CD4-positive, alpha-beta T cell treated with Interleukin-10 for 1 hour (primary cell): ENCODE data around the gene PGA4.
"Not testable (repeated sequence)": the region's sequence is repeated elsewhere in the genome, so short reads cannot be mapped to it uniquely, and the experiment has no call there.

Experiments
- DNase-seq: peaks from one replicate; pipeline ENCODE4 v3.0.0-alpha.2; 2020

PGA4 gene

GRCh38 chr11:61207636-61208310, 14.4 kb upstream of the PGA4 start:
- not testable (repeated sequence) for DNase-seq

DNA sequence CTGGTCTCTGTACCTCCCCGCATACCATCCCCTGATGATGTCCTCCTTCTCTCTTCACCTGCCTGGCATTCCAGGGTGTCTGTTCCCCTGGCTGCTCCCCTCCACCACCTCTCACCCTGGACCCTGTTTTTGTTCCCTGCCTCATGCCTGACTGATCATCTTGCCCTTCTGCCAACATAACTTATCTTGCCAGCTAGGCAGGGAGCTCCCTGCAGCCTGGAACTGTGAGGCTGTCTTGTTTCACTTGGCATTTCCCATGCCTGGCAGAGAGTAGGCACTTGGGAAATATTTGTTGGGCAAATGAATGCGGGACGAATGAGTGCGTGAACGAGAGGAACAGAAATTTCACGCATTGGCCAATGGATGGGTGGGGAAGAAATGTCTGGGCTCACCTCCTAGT, 11.5 kb upstream of the PGA4 start:
- DNase-seq: not testable (repeated sequence)

- DNase-seq: not testable (repeated sequence)
These were observed 10.7 kb upstream of the PGA4 start for GRCh38 chr11:61211327-61211952.

- not testable (repeated sequence) for DNase-seq
These were observed 9.9 kb upstream of the PGA4 start for GRCh38 chr11:61212202-61212601.

DNA sequence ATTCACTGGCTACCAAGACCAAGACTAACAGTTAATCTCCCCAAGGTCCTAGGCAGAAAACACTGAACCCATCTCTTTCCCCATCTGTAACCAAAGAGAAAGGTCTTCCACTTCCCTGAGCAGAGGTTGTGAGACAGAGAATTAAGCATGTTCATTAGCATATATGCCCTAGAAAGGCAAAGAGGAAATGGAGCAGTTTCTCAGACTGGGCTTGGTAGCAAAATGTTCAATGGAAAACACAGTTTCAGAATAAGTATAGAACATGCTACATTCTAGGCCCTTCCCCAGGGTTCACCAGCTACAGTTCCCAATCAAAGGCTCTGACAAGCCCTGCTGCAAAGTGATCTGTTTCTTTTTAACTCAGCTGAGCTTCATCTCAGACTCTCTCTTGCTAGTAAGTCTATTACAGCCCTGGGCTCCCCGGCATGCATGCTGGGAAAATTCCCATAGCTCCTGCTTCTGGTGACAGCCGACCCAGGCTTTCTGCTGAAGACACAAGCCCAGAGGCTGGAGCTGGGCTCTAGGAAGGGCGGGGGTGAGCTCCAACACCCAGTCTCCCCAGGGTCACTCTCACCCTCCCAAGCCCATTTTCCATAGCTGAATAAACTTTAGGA, 8.3 kb upstream of the PGA4 start:
- not testable (repeated sequence) for DNase-seq

- DNase-seq: not testable (repeated sequence)
These were observed 3.8 kb upstream of the PGA4 start for GRCh38 chr11:61218306-61218705.

- DNase-seq: not testable (repeated sequence)
These were observed 3.1 kb upstream of the PGA4 start for GRCh38 chr11:61219016-61219415.

- DNase-seq: not testable (repeated sequence)
These were observed 545 bp downstream of the PGA4 start for GRCh38 chr11:61222692-61223091.

- DNase-seq: not testable (repeated sequence)
These were observed 4.5 kb downstream of the PGA4 start for GRCh38 chr11:61226457-61227137.

DNA sequence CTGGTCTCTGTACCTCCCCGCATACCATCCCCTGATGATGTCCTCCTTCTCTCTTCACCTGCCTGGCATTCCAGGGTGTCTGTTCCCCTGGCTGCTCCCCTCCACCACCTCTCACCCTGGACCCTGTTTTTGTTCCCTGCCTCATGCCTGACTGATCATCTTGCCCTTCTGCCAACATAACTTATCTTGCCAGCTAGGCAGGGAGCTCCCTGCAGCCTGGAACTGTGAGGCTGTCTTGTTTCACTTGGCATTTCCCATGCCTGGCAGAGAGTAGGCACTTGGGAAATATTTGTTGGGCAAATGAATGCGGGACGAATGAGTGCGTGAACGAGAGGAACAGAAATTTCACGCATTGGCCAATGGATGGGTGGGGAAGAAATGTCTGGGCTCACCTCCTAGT, 7.3 kb downstream of the PGA4 start:
- DNase-seq: not testable (repeated sequence)

DNA sequence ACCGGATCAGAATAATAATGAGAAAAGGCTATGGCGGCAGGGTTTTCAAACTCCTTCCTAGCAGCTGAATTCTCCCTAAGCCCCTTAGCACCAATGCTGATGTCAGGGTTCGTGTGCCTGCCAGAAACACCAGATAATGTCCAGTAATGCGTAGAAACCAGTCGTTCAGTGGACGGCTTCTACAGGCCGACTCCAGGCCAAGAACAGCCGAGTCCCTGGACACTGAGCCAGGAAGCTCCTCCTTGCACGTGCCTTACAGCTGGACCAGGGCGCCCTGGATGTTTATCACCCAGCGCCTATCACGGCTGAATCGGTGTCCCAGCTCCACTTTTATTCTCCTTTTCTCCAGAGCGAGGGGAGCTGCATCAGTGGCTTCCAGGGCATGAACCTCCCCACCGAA, 8.9 kb downstream of the PGA4 start:
- DNase-seq: not testable (repeated sequence)

GRCh38 chr11:61231585-61231984, 9.4 kb downstream of the PGA4 start:
- DNase-seq: not testable (repeated sequence)

- DNase-seq: not testable (repeated sequence)
These were observed 10.5 kb downstream of the PGA4 start for GRCh38 chr11:61232548-61233145.

- not testable (repeated sequence) for DNase-seq
These were observed 15.0 kb downstream of the PGA4 start for GRCh38 chr11:61237130-61237529.

DNA sequence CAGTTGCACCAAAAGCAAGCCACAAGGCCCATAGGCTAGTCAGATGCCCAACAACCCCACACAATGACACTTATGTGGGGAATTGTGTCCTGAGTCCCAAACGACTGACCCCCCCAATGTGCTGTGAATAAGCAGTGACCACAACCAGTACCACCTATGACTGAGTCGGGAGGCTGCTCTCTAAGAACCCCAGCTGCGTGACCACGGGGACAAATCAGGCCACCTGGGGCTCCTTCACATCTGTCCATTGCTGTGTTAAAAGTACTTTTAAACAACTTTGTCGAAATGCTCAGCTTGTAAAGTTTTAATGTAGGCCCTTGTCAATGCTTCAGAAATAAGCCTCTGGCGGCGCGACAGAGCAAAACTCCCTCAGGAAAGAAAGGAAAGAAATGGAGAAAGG, 18.1 kb downstream of the PGA4 start:
- DNase-seq: not testable (repeated sequence)

GRCh38 chr11:61240875-61241274, 18.7 kb downstream of the PGA4 start, which contains the start of gene PGA5:
Gene PGA5, plus strand, starts transcription at chr11:61241175. Its CDS starts 52 bp downstream, at chr11:61241227.
- not testable (repeated sequence) for DNase-seq

DNA sequence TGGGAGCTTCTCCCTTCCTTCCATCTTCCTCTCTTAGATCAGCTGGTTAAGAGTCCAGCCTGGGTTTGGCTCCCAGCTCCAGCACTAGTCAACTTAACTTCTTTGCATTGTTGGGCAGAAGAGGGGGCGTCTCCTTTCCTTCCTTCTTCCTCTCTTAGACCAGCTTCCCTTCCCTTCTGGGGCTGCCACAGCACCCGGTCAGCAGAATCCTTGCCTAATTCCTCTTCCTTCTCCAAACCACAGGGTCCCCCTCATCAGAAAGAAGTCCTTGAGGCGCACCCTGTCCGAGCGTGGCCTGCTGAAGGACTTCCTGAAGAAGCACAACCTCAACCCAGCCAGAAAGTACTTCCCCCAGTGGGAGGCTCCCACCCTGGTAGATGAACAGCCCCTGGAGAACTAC, 19.4 kb downstream of the PGA4 start:
- not testable (repeated sequence) for DNase-seq

GRCh38 chr11:61245284-61245964, 23.3 kb downstream of the PGA4 start:
- not testable (repeated sequence) for DNase-seq

- DNase-seq: not testable (repeated sequence)
These were observed 25.9 kb downstream of the PGA4 start for GRCh38 chr11:61248071-61248470.

DNA sequence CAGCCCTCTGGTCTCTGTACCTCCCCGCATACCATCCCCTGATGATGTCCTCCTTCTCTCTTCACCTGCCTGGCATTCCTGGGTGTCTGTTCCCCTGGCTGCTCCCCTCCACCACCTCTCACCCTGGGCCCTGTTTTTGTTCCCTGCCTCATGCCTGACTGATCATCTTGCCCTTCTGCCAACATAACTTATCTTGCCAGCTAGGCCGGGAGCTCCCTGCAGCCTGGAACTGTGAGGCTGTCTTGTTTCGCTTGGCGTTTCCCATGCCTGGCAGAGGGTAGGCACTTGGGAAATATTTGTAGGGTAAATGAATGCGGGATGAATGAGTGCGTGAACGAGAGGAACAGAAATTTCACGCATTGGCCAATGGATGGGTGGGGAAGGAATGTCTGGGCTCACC, 27.1 kb downstream of the PGA4 start:
- not testable (repeated sequence) for DNase-seq

GRCh38 chr11:61250796-61251765, 28.9 kb downstream of the PGA4 start:
- not testable (repeated sequence) for DNase-seq
